ENCODE results near the gene TMEM97.
A peak's percentile ranks its signal among the peaks of the same experiment; 100 is the strongest.

The TMEM97 gene

DNA sequence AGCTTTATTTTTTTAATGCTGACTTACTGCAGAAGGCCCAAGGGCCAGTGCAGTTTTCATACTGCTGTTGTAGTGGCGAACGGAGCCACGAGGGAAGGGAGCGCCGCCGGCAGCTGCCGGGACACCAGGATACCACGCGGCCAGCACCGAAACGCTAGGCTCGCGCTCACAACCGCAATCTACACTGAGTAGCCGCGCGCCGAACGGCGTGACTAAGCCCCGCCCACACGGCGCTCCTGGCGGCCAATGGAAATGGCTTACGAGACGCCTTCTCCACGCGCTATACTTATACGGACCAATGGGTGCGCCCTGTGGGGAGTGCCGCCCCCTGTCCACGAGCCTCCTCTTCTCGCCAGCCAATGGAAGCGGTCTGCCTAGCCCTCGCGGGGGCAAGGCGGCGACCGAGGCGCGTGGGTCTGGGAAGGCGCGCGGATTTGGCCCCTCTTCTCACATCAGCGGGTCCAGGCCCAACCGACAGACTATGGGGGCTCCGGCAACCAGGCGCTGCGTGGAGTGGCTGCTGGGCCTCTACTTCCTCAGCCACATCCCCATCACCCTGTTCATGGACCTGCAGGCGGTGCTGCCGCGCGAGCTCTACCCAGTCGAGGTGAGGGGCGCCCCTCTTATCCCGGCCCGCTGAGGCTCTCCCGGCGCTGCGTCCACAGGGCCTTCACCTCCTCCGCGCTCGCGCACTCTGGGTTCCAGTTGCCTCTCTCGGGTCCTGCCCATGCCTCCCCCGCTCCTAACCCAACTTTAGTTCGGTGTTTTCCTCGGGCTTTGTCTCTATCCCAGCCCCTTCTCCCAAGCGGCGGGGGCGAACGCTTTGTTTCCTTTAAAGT is at the start of gene TMEM97 (continued):
- TF ChIP-seq, protein P1, sequence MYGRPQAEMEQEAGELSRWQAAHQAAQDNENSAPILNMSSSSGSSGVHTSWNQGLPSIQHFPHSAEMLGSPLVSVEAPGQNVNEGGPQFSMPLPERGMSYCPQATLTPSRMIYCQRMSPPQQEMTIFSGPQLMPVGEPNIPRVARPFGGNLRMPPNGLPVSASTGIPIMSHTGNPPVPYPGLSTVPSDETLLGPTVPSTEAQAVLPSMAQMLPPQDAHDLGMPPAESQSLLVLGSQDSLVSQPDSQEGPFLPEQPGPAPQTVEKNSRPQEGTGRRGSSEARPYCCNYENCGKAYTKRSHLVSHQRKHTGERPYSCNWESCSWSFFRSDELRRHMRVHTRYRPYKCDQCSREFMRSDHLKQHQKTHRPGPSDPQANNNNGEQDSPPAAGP (tag by site-specific recombination; IDR thresholded peaks at IDR 0.05): peak; percentile 74
- TF ChIP-seq ZNF747 (tag by site-specific recombination; IDR thresholded peaks at IDR 0.05) (no peak), WT1 (tag by site-specific recombination; IDR thresholded peaks at IDR 0.05) (peak; percentile 38; the same call in 1 of the 2 replicates), ZNF571 (tag by site-specific recombination; IDR thresholded peaks at IDR 0.05) (no peak), ZNF48 (tag by site-specific recombination; IDR thresholded peaks at IDR 0.05) (no peak), GLI4 (tag by site-specific recombination; IDR thresholded peaks at IDR 0.05) (peak; percentile 89; the same call in 1 of the 2 replicates), ZNF514 (tag by site-specific recombination; IDR thresholded peaks at IDR 0.05) (no peak), ZNF777 (tag by site-specific recombination; IDR thresholded peaks at IDR 0.05; ENCODE audit: borderline replicate concordance) (no peak), HOXA7 (CRISPR knock-in tag; IDR thresholded peaks at IDR 0.05; ENCODE audit: borderline replicate concordance) (no peak), YY1 (tag by site-specific recombination; IDR thresholded peaks at IDR 0.05) (peak; percentile 45; the same call in 1 of the 2 replicates), ZNF239 (tag by site-specific recombination; IDR thresholded peaks at IDR 0.05) (no peak), ZBTB7A (tag by site-specific recombination; IDR thresholded peaks at IDR 0.05; ENCODE audit: low read depth) (peak; percentile 87; the same call in 1 of the 2 replicates), ZNF132 (tag by site-specific recombination; IDR thresholded peaks at IDR 0.05; ENCODE audit: borderline replicate concordance) (no peak), ZFHX2 (tag by site-specific recombination; conservative IDR thresholded peaks at IDR 0.05) (peak; percentile 89), ZNF121 (tag by site-specific recombination; IDR thresholded peaks at IDR 0.05) (no peak), SCRT2 (tag by site-specific recombination; IDR thresholded peaks at IDR 0.05) (no peak), SETDB1 (IDR thresholded peaks at IDR 0.05; ENCODE audit: insufficient read length, low read length) (peak; percentile 44), SP7 (tag by site-specific recombination; IDR thresholded peaks at IDR 0.05) (peak; percentile 83)
- TF ChIP-seq, protein P2, sequence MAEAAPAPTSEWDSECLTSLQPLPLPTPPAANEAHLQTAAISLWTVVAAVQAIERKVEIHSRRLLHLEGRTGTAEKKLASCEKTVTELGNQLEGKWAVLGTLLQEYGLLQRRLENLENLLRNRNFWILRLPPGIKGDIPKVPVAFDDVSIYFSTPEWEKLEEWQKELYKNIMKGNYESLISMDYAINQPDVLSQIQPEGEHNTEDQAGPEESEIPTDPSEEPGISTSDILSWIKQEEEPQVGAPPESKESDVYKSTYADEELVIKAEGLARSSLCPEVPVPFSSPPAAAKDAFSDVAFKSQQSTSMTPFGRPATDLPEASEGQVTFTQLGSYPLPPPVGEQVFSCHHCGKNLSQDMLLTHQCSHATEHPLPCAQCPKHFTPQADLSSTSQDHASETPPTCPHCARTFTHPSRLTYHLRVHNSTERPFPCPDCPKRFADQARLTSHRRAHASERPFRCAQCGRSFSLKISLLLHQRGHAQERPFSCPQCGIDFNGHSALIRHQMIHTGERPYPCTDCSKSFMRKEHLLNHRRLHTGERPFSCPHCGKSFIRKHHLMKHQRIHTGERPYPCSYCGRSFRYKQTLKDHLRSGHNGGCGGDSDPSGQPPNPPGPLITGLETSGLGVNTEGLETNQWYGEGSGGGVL (tag by site-specific recombination; IDR thresholded peaks at IDR 0.05): 0 out of 2 replicates have a peak, but pooled peaks have one; percentile 17
- TF ChIP-seq, protein P3, sequence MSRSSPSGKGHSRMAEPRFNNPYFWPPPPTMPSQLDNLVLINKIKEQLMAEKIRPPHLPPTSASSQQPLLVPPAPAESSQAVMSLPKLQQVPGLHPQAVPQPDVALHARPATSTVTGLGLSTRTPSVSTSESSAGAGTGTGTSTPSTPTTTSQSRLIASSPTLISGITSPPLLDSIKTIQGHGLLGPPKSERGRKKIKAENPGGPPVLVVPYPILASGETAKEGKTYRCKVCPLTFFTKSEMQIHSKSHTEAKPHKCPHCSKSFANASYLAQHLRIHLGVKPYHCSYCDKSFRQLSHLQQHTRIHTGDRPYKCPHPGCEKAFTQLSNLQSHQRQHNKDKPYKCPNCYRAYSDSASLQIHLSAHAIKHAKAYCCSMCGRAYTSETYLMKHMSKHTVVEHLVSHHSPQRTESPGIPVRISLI (tag by site-specific recombination; IDR thresholded peaks at IDR 0.05): no peak
- TF ChIP-seq, protein P4, sequence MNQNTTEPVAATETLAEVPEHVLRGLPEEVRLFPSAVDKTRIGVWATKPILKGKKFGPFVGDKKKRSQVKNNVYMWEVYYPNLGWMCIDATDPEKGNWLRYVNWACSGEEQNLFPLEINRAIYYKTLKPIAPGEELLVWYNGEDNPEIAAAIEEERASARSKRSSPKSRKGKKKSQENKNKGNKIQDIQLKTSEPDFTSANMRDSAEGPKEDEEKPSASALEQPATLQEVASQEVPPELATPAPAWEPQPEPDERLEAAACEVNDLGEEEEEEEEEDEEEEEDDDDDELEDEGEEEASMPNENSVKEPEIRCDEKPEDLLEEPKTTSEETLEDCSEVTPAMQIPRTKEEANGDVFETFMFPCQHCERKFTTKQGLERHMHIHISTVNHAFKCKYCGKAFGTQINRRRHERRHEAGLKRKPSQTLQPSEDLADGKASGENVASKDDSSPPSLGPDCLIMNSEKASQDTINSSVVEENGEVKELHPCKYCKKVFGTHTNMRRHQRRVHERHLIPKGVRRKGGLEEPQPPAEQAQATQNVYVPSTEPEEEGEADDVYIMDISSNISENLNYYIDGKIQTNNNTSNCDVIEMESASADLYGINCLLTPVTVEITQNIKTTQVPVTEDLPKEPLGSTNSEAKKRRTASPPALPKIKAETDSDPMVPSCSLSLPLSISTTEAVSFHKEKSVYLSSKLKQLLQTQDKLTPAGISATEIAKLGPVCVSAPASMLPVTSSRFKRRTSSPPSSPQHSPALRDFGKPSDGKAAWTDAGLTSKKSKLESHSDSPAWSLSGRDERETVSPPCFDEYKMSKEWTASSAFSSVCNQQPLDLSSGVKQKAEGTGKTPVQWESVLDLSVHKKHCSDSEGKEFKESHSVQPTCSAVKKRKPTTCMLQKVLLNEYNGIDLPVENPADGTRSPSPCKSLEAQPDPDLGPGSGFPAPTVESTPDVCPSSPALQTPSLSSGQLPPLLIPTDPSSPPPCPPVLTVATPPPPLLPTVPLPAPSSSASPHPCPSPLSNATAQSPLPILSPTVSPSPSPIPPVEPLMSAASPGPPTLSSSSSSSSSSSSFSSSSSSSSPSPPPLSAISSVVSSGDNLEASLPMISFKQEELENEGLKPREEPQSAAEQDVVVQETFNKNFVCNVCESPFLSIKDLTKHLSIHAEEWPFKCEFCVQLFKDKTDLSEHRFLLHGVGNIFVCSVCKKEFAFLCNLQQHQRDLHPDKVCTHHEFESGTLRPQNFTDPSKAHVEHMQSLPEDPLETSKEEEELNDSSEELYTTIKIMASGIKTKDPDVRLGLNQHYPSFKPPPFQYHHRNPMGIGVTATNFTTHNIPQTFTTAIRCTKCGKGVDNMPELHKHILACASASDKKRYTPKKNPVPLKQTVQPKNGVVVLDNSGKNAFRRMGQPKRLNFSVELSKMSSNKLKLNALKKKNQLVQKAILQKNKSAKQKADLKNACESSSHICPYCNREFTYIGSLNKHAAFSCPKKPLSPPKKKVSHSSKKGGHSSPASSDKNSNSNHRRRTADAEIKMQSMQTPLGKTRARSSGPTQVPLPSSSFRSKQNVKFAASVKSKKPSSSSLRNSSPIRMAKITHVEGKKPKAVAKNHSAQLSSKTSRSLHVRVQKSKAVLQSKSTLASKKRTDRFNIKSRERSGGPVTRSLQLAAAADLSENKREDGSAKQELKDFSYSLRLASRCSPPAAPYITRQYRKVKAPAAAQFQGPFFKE (tag by site-specific recombination; IDR thresholded peaks at IDR 0.05; ENCODE audit: borderline replicate concordance): peak; percentile 71; the same call in 1 of the 2 replicates
- TF ChIP-seq, protein P5, sequence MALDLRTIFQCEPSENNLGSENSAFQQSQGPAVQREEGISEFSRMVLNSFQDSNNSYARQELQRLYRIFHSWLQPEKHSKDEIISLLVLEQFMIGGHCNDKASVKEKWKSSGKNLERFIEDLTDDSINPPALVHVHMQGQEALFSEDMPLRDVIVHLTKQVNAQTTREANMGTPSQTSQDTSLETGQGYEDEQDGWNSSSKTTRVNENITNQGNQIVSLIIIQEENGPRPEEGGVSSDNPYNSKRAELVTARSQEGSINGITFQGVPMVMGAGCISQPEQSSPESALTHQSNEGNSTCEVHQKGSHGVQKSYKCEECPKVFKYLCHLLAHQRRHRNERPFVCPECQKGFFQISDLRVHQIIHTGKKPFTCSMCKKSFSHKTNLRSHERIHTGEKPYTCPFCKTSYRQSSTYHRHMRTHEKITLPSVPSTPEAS (tag by site-specific recombination; IDR thresholded peaks at IDR 0.05): no peak
- TF ChIP-seq, protein P6, sequence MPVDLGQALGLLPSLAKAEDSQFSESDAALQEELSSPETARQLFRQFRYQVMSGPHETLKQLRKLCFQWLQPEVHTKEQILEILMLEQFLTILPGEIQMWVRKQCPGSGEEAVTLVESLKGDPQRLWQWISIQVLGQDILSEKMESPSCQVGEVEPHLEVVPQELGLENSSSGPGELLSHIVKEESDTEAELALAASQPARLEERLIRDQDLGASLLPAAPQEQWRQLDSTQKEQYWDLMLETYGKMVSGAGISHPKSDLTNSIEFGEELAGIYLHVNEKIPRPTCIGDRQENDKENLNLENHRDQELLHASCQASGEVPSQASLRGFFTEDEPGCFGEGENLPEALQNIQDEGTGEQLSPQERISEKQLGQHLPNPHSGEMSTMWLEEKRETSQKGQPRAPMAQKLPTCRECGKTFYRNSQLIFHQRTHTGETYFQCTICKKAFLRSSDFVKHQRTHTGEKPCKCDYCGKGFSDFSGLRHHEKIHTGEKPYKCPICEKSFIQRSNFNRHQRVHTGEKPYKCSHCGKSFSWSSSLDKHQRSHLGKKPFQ (tag by site-specific recombination; IDR thresholded peaks at IDR 0.05): no peak
- TF ChIP-seq, protein P7, sequence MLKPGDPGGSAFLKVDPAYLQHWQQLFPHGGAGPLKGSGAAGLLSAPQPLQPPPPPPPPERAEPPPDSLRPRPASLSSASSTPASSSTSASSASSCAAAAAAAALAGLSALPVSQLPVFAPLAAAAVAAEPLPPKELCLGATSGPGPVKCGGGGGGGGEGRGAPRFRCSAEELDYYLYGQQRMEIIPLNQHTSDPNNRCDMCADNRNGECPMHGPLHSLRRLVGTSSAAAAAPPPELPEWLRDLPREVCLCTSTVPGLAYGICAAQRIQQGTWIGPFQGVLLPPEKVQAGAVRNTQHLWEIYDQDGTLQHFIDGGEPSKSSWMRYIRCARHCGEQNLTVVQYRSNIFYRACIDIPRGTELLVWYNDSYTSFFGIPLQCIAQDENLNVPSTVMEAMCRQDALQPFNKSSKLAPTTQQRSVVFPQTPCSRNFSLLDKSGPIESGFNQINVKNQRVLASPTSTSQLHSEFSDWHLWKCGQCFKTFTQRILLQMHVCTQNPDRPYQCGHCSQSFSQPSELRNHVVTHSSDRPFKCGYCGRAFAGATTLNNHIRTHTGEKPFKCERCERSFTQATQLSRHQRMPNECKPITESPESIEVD (tag by site-specific recombination; IDR thresholded peaks at IDR 0.05): no peak
